Fibroblast of lung (primary cell): ENCODE data around the gene NRGN.

ENCODE experiments used
- EZH2 ChIP-seq: IDR thresholded peaks from 2 replicates; pipeline ENCODE4 v1.5.1; 2012; ENCODE audit warnings: low read length, control low read depth, mild to moderate bottlenecking; ENCODE audit errors: missing control alignments
- TF ChIP-seq, protein P1 (sequence below), 2 donors: IDR thresholded peaks in 1 of 2; conservative IDR thresholded peaks in 1 of 2; 1 replicate in 1 of 2; 2 replicates in 1 of 2; pipeline ENCODE4 v1.5.1; 2011 to 2012; ENCODE audit warnings: low read length in 2 of 2, control low read depth in 1 of 2, inconsistent platforms in 1 of 2, low read depth in 1 of 2, mild to moderate bottlenecking in 1 of 2

DNA sequence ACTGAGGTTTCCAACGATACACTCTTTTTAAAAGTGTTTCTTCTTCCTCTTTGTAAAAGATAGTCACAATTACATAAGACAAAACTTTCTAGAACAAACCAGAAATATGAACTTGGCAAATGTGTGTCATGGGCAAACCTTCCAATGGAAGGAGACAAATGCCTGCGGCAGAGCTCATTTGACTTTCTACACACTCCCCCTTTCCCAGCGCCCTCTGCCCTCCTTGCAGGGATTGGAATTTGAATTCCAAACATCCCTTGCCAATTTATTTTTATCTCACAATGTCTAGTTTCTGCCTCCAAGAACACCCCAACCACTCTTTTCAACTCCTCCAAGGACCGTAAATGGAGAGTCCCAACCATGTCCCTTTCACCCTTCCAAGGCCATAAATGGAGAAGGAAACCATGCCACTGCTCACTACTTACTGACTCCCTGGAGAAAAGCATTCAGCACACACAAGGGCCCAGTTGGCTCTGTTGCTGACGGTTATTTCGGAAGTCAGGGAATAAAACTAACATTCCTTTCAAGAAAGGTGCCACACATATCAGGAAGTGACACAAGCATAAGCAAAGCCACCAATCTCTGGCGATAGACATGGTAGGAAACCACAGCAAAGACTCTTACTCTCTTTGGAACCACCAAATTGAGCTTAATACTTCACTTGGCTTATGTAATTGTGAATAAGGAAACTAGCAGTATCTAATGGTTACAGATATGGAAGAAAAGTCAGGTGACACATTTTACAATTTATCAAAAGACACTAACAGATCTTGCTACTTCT is 37.3 kb downstream of the NRGN start:
- TF ChIP-seq, protein P1, sequence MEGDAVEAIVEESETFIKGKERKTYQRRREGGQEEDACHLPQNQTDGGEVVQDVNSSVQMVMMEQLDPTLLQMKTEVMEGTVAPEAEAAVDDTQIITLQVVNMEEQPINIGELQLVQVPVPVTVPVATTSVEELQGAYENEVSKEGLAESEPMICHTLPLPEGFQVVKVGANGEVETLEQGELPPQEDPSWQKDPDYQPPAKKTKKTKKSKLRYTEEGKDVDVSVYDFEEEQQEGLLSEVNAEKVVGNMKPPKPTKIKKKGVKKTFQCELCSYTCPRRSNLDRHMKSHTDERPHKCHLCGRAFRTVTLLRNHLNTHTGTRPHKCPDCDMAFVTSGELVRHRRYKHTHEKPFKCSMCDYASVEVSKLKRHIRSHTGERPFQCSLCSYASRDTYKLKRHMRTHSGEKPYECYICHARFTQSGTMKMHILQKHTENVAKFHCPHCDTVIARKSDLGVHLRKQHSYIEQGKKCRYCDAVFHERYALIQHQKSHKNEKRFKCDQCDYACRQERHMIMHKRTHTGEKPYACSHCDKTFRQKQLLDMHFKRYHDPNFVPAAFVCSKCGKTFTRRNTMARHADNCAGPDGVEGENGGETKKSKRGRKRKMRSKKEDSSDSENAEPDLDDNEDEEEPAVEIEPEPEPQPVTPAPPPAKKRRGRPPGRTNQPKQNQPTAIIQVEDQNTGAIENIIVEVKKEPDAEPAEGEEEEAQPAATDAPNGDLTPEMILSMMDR (conservative IDR thresholded peaks at IDR 0.05 in 1 of 2, IDR thresholded peaks at IDR 0.05 in 1 of 2; ENCODE audit: low read depth in 1 of 2, low read length in 2 of 2), result no peak
- TF ChIP-seq EZH2, result no peak
